ENCODE data around the gene RHEBL1.

GRCh38 chr12:49018261-49019119 lies 51.3 kb downstream of the RHEBL1 start, which contains the start of gene PRKAG1:
- TF ChIP-seq, protein P1, sequence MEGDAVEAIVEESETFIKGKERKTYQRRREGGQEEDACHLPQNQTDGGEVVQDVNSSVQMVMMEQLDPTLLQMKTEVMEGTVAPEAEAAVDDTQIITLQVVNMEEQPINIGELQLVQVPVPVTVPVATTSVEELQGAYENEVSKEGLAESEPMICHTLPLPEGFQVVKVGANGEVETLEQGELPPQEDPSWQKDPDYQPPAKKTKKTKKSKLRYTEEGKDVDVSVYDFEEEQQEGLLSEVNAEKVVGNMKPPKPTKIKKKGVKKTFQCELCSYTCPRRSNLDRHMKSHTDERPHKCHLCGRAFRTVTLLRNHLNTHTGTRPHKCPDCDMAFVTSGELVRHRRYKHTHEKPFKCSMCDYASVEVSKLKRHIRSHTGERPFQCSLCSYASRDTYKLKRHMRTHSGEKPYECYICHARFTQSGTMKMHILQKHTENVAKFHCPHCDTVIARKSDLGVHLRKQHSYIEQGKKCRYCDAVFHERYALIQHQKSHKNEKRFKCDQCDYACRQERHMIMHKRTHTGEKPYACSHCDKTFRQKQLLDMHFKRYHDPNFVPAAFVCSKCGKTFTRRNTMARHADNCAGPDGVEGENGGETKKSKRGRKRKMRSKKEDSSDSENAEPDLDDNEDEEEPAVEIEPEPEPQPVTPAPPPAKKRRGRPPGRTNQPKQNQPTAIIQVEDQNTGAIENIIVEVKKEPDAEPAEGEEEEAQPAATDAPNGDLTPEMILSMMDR (IDR thresholded peaks at IDR 0.05) = peak in 3 of 5 experiments; percentile 33 to 55 (median 45)
- TF ChIP-seq POLR2A (IDR thresholded peaks at IDR 0.05) (peak; percentile 95), POLR2AphosphoS5 (IDR thresholded peaks at IDR 0.05) (peak; percentile 97 to 99 (median 98))

Measured in transverse colon (tissue), 4 donors.